Adrenal gland (tissue), 5 donors: Measurements from ENCODE around the gene NLRP6.

Source experiments
- CTCF ChIP-seq, 6 experiments: fragments of 450-650 bp in 4 of 6; fragments of 200-600 bp in 2 of 6; sonication (generic) in 1 of 6; IDR thresholded peaks; 1 replicate in 5 of 6; 2 replicates in 1 of 6; pipeline versions ENCODE4 v1.5.1 to v1.8.0; 2016 to 2021; ENCODE audit warnings: antibody characterized with exemption in 6 of 6, mild to moderate bottlenecking in 2 of 6, moderate library complexity in 1 of 6
- POLR2A ChIP-seq, 2 donors: fragments of 450-650 bp; IDR thresholded peaks; one replicate each; pipeline ENCODE4 v1.6.1; 2017; ENCODE audit warnings: antibody characterized with exemption in 2 of 2, mild to moderate bottlenecking in 2 of 2, moderate library complexity in 1 of 2
- donor health status: DM: no; HTN: no; CAD: no.

- TF ChIP-seq POLR2A (IDR thresholded peaks at IDR 0.05) (no peak), CTCF (IDR thresholded peaks at IDR 0.05) (no peak)
Measured at GRCh38 chr11:293271-293851, 15.2 kb downstream of the NLRP6 start.
